Caco-2 (cell line): ENCODE results near the gene PSD. TPM values are rescaled to one million over a fixed set of nuclear protein-coding genes. Genes with fewer than 3 reads are reported as not detected.

Experiments
- BruUV-seq: library from RNA; stranded (reverse); fragments of 400-500 nt; replicated peaks from 2 replicates; lab custom pipeline; 2021; lab: Mats Ljungman, UMichigan
- CTCF ChIA-PET: fragments of 300-600 bp; sonication (Branson Sonifier 250); formaldehyde crosslinking; loops from one replicate; lab custom pipeline; 2022; ENCODE audit warnings: antibody characterized with exemption; lab: Charles Lee
- POLR2A ChIA-PET: fragments of 300-600 bp; sonication (Branson Sonifier 250); formaldehyde crosslinking; loops from one replicate; lab custom pipeline; 2022; ENCODE audit warnings: antibody characterized with exemption; lab: Charles Lee
- DNase-seq, 2 experiments: peaks; one replicate each; pipeline versions ENCODE4 v3.0.0 to v3.0.0-alpha.2; 2020 to 2022
- H3K27me3 ChIP-seq: replicated peaks from 2 replicates; pipeline ENCODE4 v1.6.0; 2011; ENCODE audit warnings: low read length; ENCODE audit not compliant: control insufficient read depth, insufficient read depth
- H3K36me3 ChIP-seq: 2 replicates; pipeline ENCODE4 v1.5.1; 2011; ENCODE audit warnings: low read length; ENCODE audit not compliant: control insufficient read depth, insufficient read depth
- H3K4me1 ChIP-seq: fragments of 250-450 bp; sonication (Bioruptor Pico); 2 replicates; pipeline ENCODE4 v1.5.1; 2020; ENCODE audit warnings: mild to moderate bottlenecking
- H3K4me3 ChIP-seq: 2 replicates; pipeline ENCODE4 v1.5.1; 2011; ENCODE audit warnings: low read depth, mild to moderate bottlenecking, control low read depth, low read length
- H3K9me3 ChIP-seq: fragments of 250-450 bp; sonication (Bioruptor Pico); 2 replicates; pipeline ENCODE4 v1.5.1; 2020; ENCODE audit warnings: mild to moderate bottlenecking, moderate library complexity
- H3K27ac Mint-ChIP-seq: one replicate; pipeline ENCODE4 v1.8.0; 2022; ENCODE audit warnings: mixed read lengths; ENCODE audit not compliant: unreplicated experiment
- H3K27me3 Mint-ChIP-seq: one replicate; pipeline ENCODE4 v1.8.0; 2022; ENCODE audit warnings: mixed read lengths; ENCODE audit not compliant: insufficient read depth, unreplicated experiment
- H3K36me3 Mint-ChIP-seq: one replicate; pipeline ENCODE4 v1.8.0; 2022; ENCODE audit warnings: mild to moderate bottlenecking, mixed read lengths; ENCODE audit not compliant: insufficient read depth, unreplicated experiment
- H3K4me1 Mint-ChIP-seq: one replicate; pipeline ENCODE4 v1.8.0; 2022; ENCODE audit warnings: low read depth, mixed read lengths; ENCODE audit not compliant: unreplicated experiment
- H3K4me3 Mint-ChIP-seq: one replicate; pipeline ENCODE4 v1.8.0; 2022; ENCODE audit warnings: mild to moderate bottlenecking, moderate library complexity, mixed read lengths; ENCODE audit not compliant: unreplicated experiment
- H3K9me3 Mint-ChIP-seq: one replicate; pipeline ENCODE4 v1.8.0; 2022; ENCODE audit warnings: mixed read lengths; ENCODE audit not compliant: unreplicated experiment
- CTCF ChIP-seq, 2 experiments: fragments of 200-600 bp in 1 of 2; IDR thresholded peaks; 1 replicate in 1 of 2; 2 replicates in 1 of 2; pipeline versions ENCODE4 v1.5.1 to v1.8.0; 2011 to 2022; ENCODE audit warnings: antibody characterized with exemption in 1 of 2, control low read depth in 1 of 2, inconsistent platforms in 1 of 2, low read depth in 1 of 2, low read length in 1 of 2, mild to moderate bottlenecking in 1 of 2, moderate library complexity in 1 of 2; ENCODE audit not compliant: insufficient read depth in 1 of 2, severe bottlenecking in 1 of 2, unreplicated experiment in 1 of 2
- intact Hi-C: fragments of 100-400 bp; cut with micrococcal nuclease; formaldehyde crosslinking; loops from one replicate; pipeline ENCODE4 v1.10.0; 2022; ENCODE audit not compliant: unreplicated experiment
- total RNA-seq: library from RNA; stranded (reverse); gene quantifications from 2 replicates; pipeline ENCODE4 v1.2.3, GENCODE V29; 2022

Gene PSD
- total RNA-seq, 1 experiment from 2014 or later: 2.8 TPM

DNA sequence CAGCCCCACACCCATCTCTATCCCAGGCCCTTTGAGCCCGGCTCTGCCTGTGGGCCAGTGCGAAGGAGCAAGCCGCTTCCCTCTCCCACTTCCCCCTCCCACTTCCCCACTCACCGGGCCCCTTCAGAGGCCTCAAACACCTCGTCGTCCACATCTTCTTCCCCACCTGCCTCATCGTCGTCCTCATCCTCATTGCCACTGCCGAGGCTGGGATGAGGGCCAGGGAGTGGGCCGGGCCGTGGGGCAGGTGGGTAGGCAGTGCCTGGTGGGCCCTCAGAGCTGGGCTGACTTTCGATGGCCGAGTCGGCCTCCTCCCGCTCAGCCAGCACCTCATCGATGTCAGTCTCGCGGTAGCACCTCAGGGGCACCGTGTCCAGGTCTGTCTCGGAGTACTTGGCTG, 3.8 kb downstream of the PSD start:
- Mint-ChIP-seq H3K4me1 (peaks cover 7% of the 10 kb centered on the region), H3K9me3 (no peaks in the 10 kb centered on the region), H3K4me3 (no peak overlapping the region), H3K27me3 (peaks cover 8% of the 10 kb centered on the region), H3K36me3 (peaks cover 9% of the 10 kb centered on the region), H3K27ac (no peak overlapping the region)
- Histone ChIP-seq H3K4me1 (peaks cover 4% of the 10 kb centered on the region; the same call in 1 of the 2 replicates), H3K27me3 (peaks cover 1% of the 10 kb centered on the region; the same call in 1 of the 2 replicates), H3K4me3 (no peak overlapping the region), H3K9me3 (no peaks in the 10 kb centered on the region), H3K36me3 (no peaks in the 10 kb centered on the region)
- BruUV-seq: no TSS peak
- ChIA-PET CTCF (no interaction called here), POLR2A (no interaction called here)
- TF ChIP-seq CTCF (IDR thresholded peaks at IDR 0.05; ENCODE audit: insufficient read depth in 1 of 2, low read depth in 1 of 2, low read length in 1 of 2, severe bottlenecking in 1 of 2, unreplicated experiment in 1 of 2): no peak
- intact Hi-C loops: no loop called here
- no peak for DNase-seq

GRCh38 chr10:102413806-102414561, 4.6 kb downstream of the PSD start:
- Mint-ChIP-seq H3K27me3 (peaks cover 12% of the 10 kb centered on the region), H3K27ac (no peak overlapping the region), H3K4me1 (peaks cover 2% of the 10 kb centered on the region), H3K36me3 (peaks cover 2% of the 10 kb centered on the region), H3K9me3 (no peaks in the 10 kb centered on the region), H3K4me3 (no peak overlapping the region)
- H3K36me3 ChIP-seq: no peaks in the 10 kb centered on the region
- H3K4me1 ChIP-seq: peaks cover 4% of the 10 kb centered on the region; the same call in 1 of the 2 replicates
- no peak for DNase-seq
- BruUV-seq: no TSS peak
- no peak overlapping the region for H3K4me3 ChIP-seq
- peaks cover 1% of the 10 kb centered on the region; the same call in 1 of the 2 replicates for H3K27me3 ChIP-seq
- ChIA-PET CTCF (no interaction called here), POLR2A (no interaction called here)
- no peaks in the 10 kb centered on the region for H3K9me3 ChIP-seq
- TF ChIP-seq CTCF (IDR thresholded peaks at IDR 0.05; ENCODE audit: insufficient read depth in 1 of 2, low read depth in 1 of 2, low read length in 1 of 2, severe bottlenecking in 1 of 2, unreplicated experiment in 1 of 2): no peak
- intact Hi-C loops: no loop called here

GRCh38 chr10:102413053-102413705, 5.4 kb downstream of the PSD start:
- H3K4me3 Mint-ChIP-seq: no peak overlapping the region
- no peaks in the 10 kb centered on the region for H3K9me3 ChIP-seq
- no peaks in the 10 kb centered on the region for H3K9me3 Mint-ChIP-seq
- H3K27me3 Mint-ChIP-seq: peaks cover 15% of the 10 kb centered on the region
- 0 out of 2 replicates have a peak, but pooled peaks cover 2% of the 10 kb centered on the region for H3K4me1 ChIP-seq
- H3K27me3 ChIP-seq: peaks cover 1% of the 10 kb centered on the region; the same call in 1 of the 2 replicates
- DNase-seq: no peak
- ChIA-PET POLR2A (no interaction called here), CTCF (no interaction called here)
- TF ChIP-seq CTCF (IDR thresholded peaks at IDR 0.05; ENCODE audit: insufficient read depth in 1 of 2, low read depth in 1 of 2, low read length in 1 of 2, severe bottlenecking in 1 of 2, unreplicated experiment in 1 of 2): no peak
- no peak overlapping the region for H3K4me3 ChIP-seq
- intact Hi-C loops: no loop called here
- no peaks in the 10 kb centered on the region for H3K36me3 ChIP-seq
- no TSS peak for BruUV-seq
- no peak overlapping the region for H3K27ac Mint-ChIP-seq
- no peaks in the 10 kb centered on the region for H3K36me3 Mint-ChIP-seq
- no peaks in the 10 kb centered on the region for H3K4me1 Mint-ChIP-seq
